GM12878 (cell line): ENCODE measurements around the gene CACUL1. TPM values are rescaled to one million over a fixed set of nuclear protein-coding genes. Genes with fewer than 3 reads are reported as not detected.

Experiments used
- CEBPB ChIP-seq, 2 experiments: fragments of 150-350 bp in 1 of 2; IDR thresholded peaks; 2 replicates each; pipeline ENCODE4 v1.6.1; 2012 to 2014; ENCODE audit warnings: low read depth in 2 of 2, low read length in 2 of 2, borderline replicate concordance in 1 of 2, inconsistent platforms in 1 of 2
- CEBPZ ChIP-seq: fragments of 150-350 bp; IDR thresholded peaks from 2 replicates; pipeline ENCODE4 v1.6.1; 2016; ENCODE audit warnings: low read depth, low read length
- CHD4 ChIP-seq: fragments of 200-600 bp; sonication (generic); IDR thresholded peaks from 2 replicates; pipeline ENCODE4 v1.6.1; 2016; ENCODE audit warnings: mild to moderate bottlenecking
- EP300 ChIP-seq, 2 experiments: fragments of 150-350 bp in 1 of 2; IDR thresholded peaks; 2 replicates each; pipeline ENCODE4 v1.6.1; 2011 to 2012; ENCODE audit warnings: low read depth in 2 of 2, low read length in 2 of 2, borderline replicate concordance in 1 of 2, improper control_type of control experiment in 1 of 2, inconsistent platforms in 1 of 2; ENCODE audit not compliant: control insufficient read depth in 1 of 2
- HDAC2 ChIP-seq: fragments of 200-600 bp; sonication (generic); IDR thresholded peaks from 2 replicates; pipeline ENCODE4 v1.6.1; 2017
- MTA2 ChIP-seq: fragments of 450-650 bp; IDR thresholded peaks from 2 replicates; pipeline ENCODE4 v1.6.1; 2016; ENCODE audit warnings: low read depth, mild to moderate bottlenecking, moderate library complexity
- MYC ChIP-seq: IDR thresholded peaks from 2 replicates; pipeline ENCODE4 v1.6.1; 2011; ENCODE audit warnings: mild to moderate bottlenecking, low read length, moderate library complexity, inconsistent platforms; ENCODE audit not compliant: insufficient read depth, insufficient replicate concordance, insufficient read length, severe bottlenecking
- NFYA ChIP-seq: IDR thresholded peaks from 2 replicates; pipeline ENCODE4 v1.6.1; 2011; ENCODE audit warnings: low read depth, mild to moderate bottlenecking, low read length, improper control_type of control experiment, borderline replicate concordance
- SMAD1 ChIP-seq: fragments of 450-650 bp; IDR thresholded peaks from 2 replicates; pipeline ENCODE4 v1.6.1; 2018; ENCODE audit warnings: mild to moderate bottlenecking, low read depth; ENCODE audit not compliant: partially characterized antibody
- polyA plus RNA-seq, 11 experiments: library from polyadenylated mRNA; depleted of rRNA in 4 of 11; unstranded in 6 of 11; stranded (reverse) in 5 of 11; fragments of >200 nt; fragmentation: Nextera tagmentation in 4 of 11; fragmentation: Illumina TruSeq in 1 of 11; extraction: Ambion mirVana in 4 of 11; extraction: Trizol in 1 of 11; gene quantifications; 1 replicate in 1 of 11; 2 replicates in 10 of 11; pipeline versions ENCODE4 v1.2.1 to v1.2.3, GENCODE V29; 2011 to 2016; ENCODE audit warnings: inconsistent platforms in 2 of 11, missing spikeins in 2 of 11, low read depth in 1 of 11
- total RNA-seq, 4 experiments: library from RNA; depleted of rRNA in 3 of 4; stranded (reverse); fragments of >200 nt in 3 of 4; fragmentation: Illumina TruSeq in 1 of 4; extraction: Trizol in 1 of 4; gene quantifications; 2 replicates each; pipeline versions ENCODE4 v1.2.1 to v1.2.3, GENCODE V29; 2013 to 2021
- TF ChIP-seq, protein P1 (sequence below): IDR thresholded peaks from 2 replicates; pipeline ENCODE4 v1.6.1; 2011; ENCODE audit warnings: mild to moderate bottlenecking, low read depth, low read length, moderate library complexity; ENCODE audit not compliant: insufficient replicate concordance
- TF ChIP-seq, protein P2 (sequence below): IDR thresholded peaks from 2 replicates; pipeline ENCODE4 v1.6.1; 2011; ENCODE audit warnings: low read depth, mild to moderate bottlenecking, low read length, moderate library complexity, borderline replicate concordance; ENCODE audit errors: extremely low read depth

The CACUL1 gene
- total and polyA plus RNA-seq, 10 of the 15 experiments (the other 5 are each of a cell fraction or from before 2014, with no cell fraction given) = 7.4 to 23.2 (median 13.0) TPM

DNA sequence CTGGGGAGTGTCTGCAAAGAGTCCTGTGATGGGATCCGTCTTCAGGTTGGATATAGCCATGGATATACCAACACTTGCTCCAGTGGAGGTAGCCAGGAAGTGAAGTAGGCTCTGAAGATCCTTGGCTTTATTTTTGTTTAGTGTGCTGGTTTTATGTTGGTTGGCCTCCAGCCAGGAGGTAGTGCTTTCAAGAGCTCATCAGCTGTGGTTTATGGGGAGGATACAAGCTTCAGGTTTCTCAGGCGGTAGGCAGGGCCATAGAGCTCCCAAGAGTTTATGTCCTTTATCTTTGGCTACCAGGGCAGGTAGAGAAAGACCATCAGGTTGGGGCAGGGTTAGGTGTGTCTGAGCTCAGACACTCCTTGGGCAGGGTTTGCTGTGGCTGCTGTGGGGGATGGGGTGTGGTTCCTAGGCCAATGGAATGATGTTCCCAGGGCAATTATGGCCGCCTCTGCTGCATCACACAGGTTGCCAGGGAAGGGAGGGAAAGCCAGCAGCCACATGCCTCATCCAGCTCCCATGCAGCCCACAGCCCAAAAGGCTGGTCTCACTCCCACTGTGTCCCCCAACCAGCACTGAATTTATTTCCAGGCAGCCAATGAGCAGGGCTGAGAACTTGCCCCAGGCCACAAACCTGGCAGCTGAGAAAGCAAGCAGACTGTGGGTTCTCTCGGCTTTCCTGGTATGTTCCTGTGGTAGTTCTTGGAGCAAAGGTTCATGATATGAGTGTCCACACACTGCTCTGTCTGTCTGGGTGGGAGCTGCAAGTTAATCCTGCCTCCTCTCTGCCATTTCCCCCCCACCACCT is 92.3 kb downstream of the CACUL1 start (continued):
- no peak for TF ChIP-seq CHD4
- TF ChIP-seq MTA2 = no peak
- no peak for TF ChIP-seq NFYA
- no peak for TF ChIP-seq CEBPB (IDR thresholded peaks at IDR 0.05; ENCODE audit: borderline replicate concordance in 1 of 2, low read depth in 2 of 2, low read length in 2 of 2)
- no peak for TF ChIP-seq CEBPZ
- TF ChIP-seq MYC = no peak
- TF ChIP-seq, protein P1, sequence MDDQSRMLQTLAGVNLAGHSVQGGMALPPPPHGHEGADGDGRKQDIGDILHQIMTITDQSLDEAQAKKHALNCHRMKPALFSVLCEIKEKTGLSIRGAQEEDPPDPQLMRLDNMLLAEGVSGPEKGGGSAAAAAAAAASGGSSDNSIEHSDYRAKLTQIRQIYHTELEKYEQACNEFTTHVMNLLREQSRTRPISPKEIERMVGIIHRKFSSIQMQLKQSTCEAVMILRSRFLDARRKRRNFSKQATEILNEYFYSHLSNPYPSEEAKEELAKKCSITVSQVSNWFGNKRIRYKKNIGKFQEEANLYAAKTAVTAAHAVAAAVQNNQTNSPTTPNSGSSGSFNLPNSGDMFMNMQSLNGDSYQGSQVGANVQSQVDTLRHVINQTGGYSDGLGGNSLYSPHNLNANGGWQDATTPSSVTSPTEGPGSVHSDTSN = no peak
- no peak for TF ChIP-seq SMAD1
- no peak for TF ChIP-seq EP300 (IDR thresholded peaks at IDR 0.05; ENCODE audit: borderline replicate concordance in 1 of 2, control insufficient read depth in 1 of 2, low read depth in 2 of 2, low read length in 2 of 2)
- no peak for TF ChIP-seq HDAC2
- TF ChIP-seq, protein P2, sequence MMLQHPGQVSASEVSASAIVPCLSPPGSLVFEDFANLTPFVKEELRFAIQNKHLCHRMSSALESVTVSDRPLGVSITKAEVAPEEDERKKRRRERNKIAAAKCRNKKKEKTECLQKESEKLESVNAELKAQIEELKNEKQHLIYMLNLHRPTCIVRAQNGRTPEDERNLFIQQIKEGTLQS = no peak
